Neural progenitor cell (in vitro differentiated cells): ENCODE results near the gene QRICH1. TPM values are rescaled to one million over a fixed set of nuclear protein-coding genes. Genes with fewer than 3 reads are reported as not detected.

ENCODE experiments used
- DNase-seq: peaks from one replicate; pipeline ENCODE4 v3.0.0-alpha.2; 2016; ENCODE audit warnings: low spot score
- H2AFZ ChIP-seq: fragments of 200-600 bp; sonication (generic); replicated peaks from 2 replicates; pipeline ENCODE4 v1.6.1; 2016; ENCODE audit warnings: antibody characterized with exemption
- H3F3A ChIP-seq: fragments of 200-600 bp; sonication (generic); 2 replicates; pipeline ENCODE4 v1.6.1; 2016; ENCODE audit warnings: antibody characterized with exemption, low read depth
- H3K27ac ChIP-seq: fragments of 200-600 bp; sonication (generic); 2 replicates; pipeline ENCODE4 v1.5.1; 2016; ENCODE audit warnings: mild to moderate bottlenecking
- H3K27me3 ChIP-seq: fragments of 200-600 bp; sonication (generic); 2 replicates; pipeline ENCODE4 v1.6.1; 2016; ENCODE audit warnings: mild to moderate bottlenecking, moderate library complexity
- H3K36me3 ChIP-seq: fragments of 200-600 bp; sonication (generic); 2 replicates; pipeline ENCODE4 v1.5.1; 2016
- H3K4me1 ChIP-seq: fragments of 200-600 bp; sonication (generic); 2 replicates; pipeline ENCODE4 v1.6.1; 2016; ENCODE audit warnings: mixed run types
- H3K4me2 ChIP-seq: fragments of 200-600 bp; sonication (generic); 2 replicates; pipeline ENCODE4 v1.6.1; 2016
- H3K4me3 ChIP-seq: fragments of 200-600 bp; sonication (generic); 2 replicates; pipeline ENCODE4 v1.5.1; 2016
- H3K79me2 ChIP-seq: fragments of 200-600 bp; sonication (generic); 2 replicates; pipeline ENCODE4 v1.6.1; 2016; ENCODE audit warnings: low read depth
- H3K9ac ChIP-seq: fragments of 200-600 bp; sonication (generic); 2 replicates; pipeline ENCODE4 v1.6.1; 2016
- H3K9me3 ChIP-seq: fragments of 200-600 bp; sonication (generic); 2 replicates; pipeline ENCODE4 v1.5.1; 2016; ENCODE audit warnings: low read depth
- H4K20me1 ChIP-seq: fragments of 200-600 bp; sonication (generic); 2 replicates; pipeline ENCODE4 v1.6.1; 2016; ENCODE audit warnings: low read depth
- H3K27ac Mint-ChIP-seq: 3 replicates; pipeline ENCODE4 v1.8.0; 2021; ENCODE audit warnings: mixed read lengths
- H3K27me3 Mint-ChIP-seq: 2 replicates; pipeline ENCODE4 v1.8.0; 2022; ENCODE audit warnings: low read depth, mild to moderate bottlenecking, inconsistent platforms, moderate library complexity, mixed read lengths; ENCODE audit not compliant: insufficient read depth
- H3K36me3 Mint-ChIP-seq: 3 replicates; pipeline ENCODE4 v1.8.0; 2021; ENCODE audit warnings: mixed read lengths
- H3K4me1 Mint-ChIP-seq: 3 replicates; pipeline ENCODE4 v1.8.0; 2021; ENCODE audit warnings: mixed read lengths
- H3K4me3 Mint-ChIP-seq: 3 replicates; pipeline ENCODE4 v1.8.0; 2021; ENCODE audit warnings: mild to moderate bottlenecking, moderate library complexity, mixed read lengths
- H3K9me3 Mint-ChIP-seq: 3 replicates; pipeline ENCODE4 v1.8.0; 2020; ENCODE audit warnings: mixed read lengths
- EZH2 ChIP-seq: fragments of 200-600 bp; sonication (generic); IDR thresholded peaks from 2 replicates; pipeline ENCODE4 v1.6.1; 2017; ENCODE audit warnings: antibody characterized with exemption, mild to moderate bottlenecking, moderate library complexity
- EZH2phosphoT487 ChIP-seq: fragments of 200-600 bp; sonication (generic); IDR thresholded peaks from 2 replicates; pipeline ENCODE4 v1.6.1; 2017; ENCODE audit warnings: antibody characterized with exemption
- total RNA-seq: library from RNA; depleted of rRNA; stranded (reverse); fragments of >200 nt; gene quantifications from 2 replicates; pipeline ENCODE4 v1.2.3, GENCODE V29; 2015; ENCODE audit warnings: low replicate concordance
- TF ChIP-seq, protein P1 (sequence below): fragments of 200-600 bp; sonication (generic); IDR thresholded peaks from 2 replicates; pipeline ENCODE4 v1.5.1; 2017; ENCODE audit warnings: antibody characterized with exemption, mild to moderate bottlenecking

The QRICH1 gene
- total RNA-seq, 1 donor from 2014 or later: 167 TPM

DNA sequence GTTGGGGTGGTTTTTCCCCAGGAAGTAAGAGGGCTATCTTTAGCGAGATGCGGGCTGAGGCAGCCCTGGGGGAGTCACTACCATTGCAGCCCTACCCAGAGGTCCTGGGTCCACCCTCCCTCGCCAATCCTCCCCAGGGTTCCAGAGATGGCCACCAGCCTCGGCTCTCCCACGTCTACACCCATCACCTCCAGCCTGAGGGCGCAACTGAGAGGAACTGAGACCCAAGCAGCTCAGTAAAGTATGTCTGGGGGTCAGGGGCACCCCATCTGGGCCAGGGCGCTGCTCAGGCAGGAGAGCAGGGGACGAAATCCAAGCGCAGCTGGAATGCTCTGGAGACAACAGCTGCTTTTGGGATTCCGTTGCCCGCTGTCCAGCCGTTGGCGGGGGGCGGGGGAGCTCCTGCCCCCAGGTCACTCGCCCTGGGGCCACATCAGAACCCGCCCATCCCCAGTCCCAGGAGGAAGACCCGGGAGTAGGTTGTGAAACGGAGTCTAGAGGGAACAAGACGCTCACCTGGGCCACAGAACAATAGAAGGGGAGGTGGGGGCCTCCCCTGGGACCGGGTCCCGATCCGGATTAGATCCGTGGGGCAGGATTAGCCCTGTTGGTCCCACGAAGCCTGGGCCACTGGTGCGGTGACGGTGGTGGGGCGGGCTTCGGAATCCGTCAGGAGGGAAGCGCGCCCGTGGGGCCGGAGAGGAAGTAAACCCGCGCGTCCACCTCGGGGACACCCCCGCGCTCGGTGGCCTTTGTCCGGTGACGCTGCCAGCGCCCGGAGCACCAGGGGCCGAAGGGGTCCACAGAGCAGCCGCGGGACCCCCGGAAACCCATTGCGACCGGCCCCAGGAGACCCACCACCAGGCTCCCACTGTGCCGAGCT is 73.3 kb downstream of the QRICH1 start:
- no peak overlapping the region for H3K27ac Mint-ChIP-seq
- Histone ChIP-seq H2AFZ (no peak overlapping the region), H3K4me1 (peaks cover 15% of the 10 kb centered on the region), H4K20me1 (peaks cover 32% of the 10 kb centered on the region), H3K4me3 (peak overlapping the region; percentile 73), H3K79me2 (peaks cover 44% of the 10 kb centered on the region), H3K4me2 (peak overlapping the region; percentile 82), H3K9ac (peak overlapping the region; percentile 75), H3F3A (peaks cover 76% of the 10 kb centered on the region), H3K9me3 (no peaks in the 10 kb centered on the region), H3K36me3 (no peaks in the 10 kb centered on the region), H3K27ac (peak overlapping the region; percentile 63), H3K27me3 (no peaks in the 10 kb centered on the region)
- peak; percentile 78 for DNase-seq
- peaks cover 18% of the 10 kb centered on the region for H3K36me3 Mint-ChIP-seq
- TF ChIP-seq EZH2phosphoT487 (no peak), EZH2 (no peak)
- TF ChIP-seq, protein P1, sequence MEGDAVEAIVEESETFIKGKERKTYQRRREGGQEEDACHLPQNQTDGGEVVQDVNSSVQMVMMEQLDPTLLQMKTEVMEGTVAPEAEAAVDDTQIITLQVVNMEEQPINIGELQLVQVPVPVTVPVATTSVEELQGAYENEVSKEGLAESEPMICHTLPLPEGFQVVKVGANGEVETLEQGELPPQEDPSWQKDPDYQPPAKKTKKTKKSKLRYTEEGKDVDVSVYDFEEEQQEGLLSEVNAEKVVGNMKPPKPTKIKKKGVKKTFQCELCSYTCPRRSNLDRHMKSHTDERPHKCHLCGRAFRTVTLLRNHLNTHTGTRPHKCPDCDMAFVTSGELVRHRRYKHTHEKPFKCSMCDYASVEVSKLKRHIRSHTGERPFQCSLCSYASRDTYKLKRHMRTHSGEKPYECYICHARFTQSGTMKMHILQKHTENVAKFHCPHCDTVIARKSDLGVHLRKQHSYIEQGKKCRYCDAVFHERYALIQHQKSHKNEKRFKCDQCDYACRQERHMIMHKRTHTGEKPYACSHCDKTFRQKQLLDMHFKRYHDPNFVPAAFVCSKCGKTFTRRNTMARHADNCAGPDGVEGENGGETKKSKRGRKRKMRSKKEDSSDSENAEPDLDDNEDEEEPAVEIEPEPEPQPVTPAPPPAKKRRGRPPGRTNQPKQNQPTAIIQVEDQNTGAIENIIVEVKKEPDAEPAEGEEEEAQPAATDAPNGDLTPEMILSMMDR: no peak
- peaks cover 26% of the 10 kb centered on the region for H3K4me1 Mint-ChIP-seq
- H3K4me3 Mint-ChIP-seq: peak overlapping the region; percentile 97
- peaks cover 7% of the 10 kb centered on the region for H3K27me3 Mint-ChIP-seq
- no peaks in the 10 kb centered on the region for H3K9me3 Mint-ChIP-seq

DNA sequence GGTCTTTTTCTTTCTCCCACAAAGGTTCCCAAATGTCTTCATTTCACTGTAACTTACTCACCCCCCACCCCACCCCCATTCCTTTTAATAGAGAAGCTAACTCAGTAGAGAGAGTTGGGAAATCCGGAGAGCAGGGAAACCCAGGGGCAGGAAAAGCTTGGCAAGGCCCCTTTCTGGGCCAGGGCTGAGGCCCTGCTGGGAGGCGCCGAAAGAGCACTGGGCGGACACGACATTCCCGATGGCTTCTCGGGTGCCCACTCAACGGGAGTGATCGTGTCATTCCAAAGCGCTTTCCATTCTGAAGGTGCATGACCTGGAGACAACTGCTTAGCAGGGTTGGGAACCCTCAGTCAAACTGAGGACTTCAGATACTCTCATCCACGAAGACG is 73.9 kb downstream of the QRICH1 start:
- peaks cover 78% of the 10 kb centered on the region for H3F3A ChIP-seq
- peaks cover 15% of the 10 kb centered on the region for H3K4me1 ChIP-seq
- Mint-ChIP-seq H3K4me3 (peak overlapping the region; percentile 97), H3K27me3 (peaks cover 7% of the 10 kb centered on the region), H3K27ac (no peak overlapping the region), H3K36me3 (peaks cover 19% of the 10 kb centered on the region), H3K9me3 (no peaks in the 10 kb centered on the region), H3K4me1 (peaks cover 26% of the 10 kb centered on the region)
- no peaks in the 10 kb centered on the region for H3K36me3 ChIP-seq
- H4K20me1 ChIP-seq: peaks cover 38% of the 10 kb centered on the region
- no peaks in the 10 kb centered on the region for H3K9me3 ChIP-seq
- no peak for DNase-seq
- H2AFZ ChIP-seq: no peak overlapping the region
- no peak overlapping the region for H3K27ac ChIP-seq
- H3K4me2 ChIP-seq: peak overlapping the region; percentile 82
- peaks cover 44% of the 10 kb centered on the region for H3K79me2 ChIP-seq
- H3K4me3 ChIP-seq: peak overlapping the region; percentile 73
- no peaks in the 10 kb centered on the region for H3K27me3 ChIP-seq
- peak overlapping the region; percentile 75 for H3K9ac ChIP-seq
- TF ChIP-seq, protein P1: no peak
- TF ChIP-seq EZH2 (no peak), EZH2phosphoT487 (no peak)

DNA sequence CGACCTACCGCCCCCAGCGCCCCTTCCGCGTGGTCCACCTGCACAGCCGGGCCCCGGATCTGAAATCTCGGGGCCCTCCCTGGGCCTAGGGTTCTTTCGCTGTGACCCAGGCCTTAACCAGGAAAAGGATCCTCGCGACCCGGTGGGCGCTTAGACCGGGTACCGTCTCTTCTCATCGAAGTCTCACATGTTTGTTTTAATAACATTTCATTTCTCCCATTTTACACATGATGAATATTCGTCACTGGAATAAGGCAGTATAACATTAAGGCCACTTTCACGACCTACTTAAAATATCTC is 75.2 kb downstream of the QRICH1 start:
- TF ChIP-seq EZH2phosphoT487 (no peak), EZH2 (no peak)
- TF ChIP-seq, protein P1: no peak
- H2AFZ ChIP-seq: no peak overlapping the region
- H3K4me3 Mint-ChIP-seq: peak overlapping the region; percentile 97
- peak overlapping the region; percentile 82 for H3K4me2 ChIP-seq
- no peak overlapping the region for H3K9ac ChIP-seq
- H3K36me3 Mint-ChIP-seq: peaks cover 20% of the 10 kb centered on the region
- H3K9me3 Mint-ChIP-seq: no peaks in the 10 kb centered on the region
- peak overlapping the region; percentile 8 for H3K27ac Mint-ChIP-seq
- H3K36me3 ChIP-seq: no peaks in the 10 kb centered on the region
- H3K79me2 ChIP-seq: peaks cover 38% of the 10 kb centered on the region
- no peak overlapping the region for H3K27ac ChIP-seq
- H3K27me3 ChIP-seq: no peaks in the 10 kb centered on the region
- H3K9me3 ChIP-seq: no peaks in the 10 kb centered on the region
- DNase-seq: no peak
- peak overlapping the region; percentile 79 for H3K4me3 ChIP-seq
- H4K20me1 ChIP-seq: peaks cover 51% of the 10 kb centered on the region
- peaks cover 71% of the 10 kb centered on the region for H3F3A ChIP-seq
- H3K4me1 Mint-ChIP-seq: peaks cover 23% of the 10 kb centered on the region
- H3K27me3 Mint-ChIP-seq: peaks cover 7% of the 10 kb centered on the region
- peaks cover 15% of the 10 kb centered on the region for H3K4me1 ChIP-seq
